HCT116 (cell line): ENCODE results near the gene LDLRAD4. TPM values are rescaled to one million over a fixed set of nuclear protein-coding genes. Genes with fewer than 3 reads are reported as not detected.

ENCODE experiments used
- ATAC-seq: fragments of 200-7000 bp; cut with Tn5 transposase; 2 replicates; pipeline ENCODE4 v1.9.1; 2020; ENCODE audit warnings: mild to moderate bottlenecking, moderate library complexity
- BruUV-seq: library from RNA; stranded (reverse); fragments of 400-500 nt; replicated peaks from 2 replicates; lab custom pipeline; 2021; lab: Mats Ljungman, UMichigan
- CTCF ChIA-PET: fragments of 300-600 bp; sonication (Branson Sonifier 250); formaldehyde crosslinking; loops from one replicate; lab custom pipeline; 2021; ENCODE audit warnings: antibody characterized with exemption; lab: Charles Lee
- POLR2A ChIA-PET: fragments of 300-600, 350-600 bp; sonication (Branson Sonifier 250); formaldehyde crosslinking; loops from one replicate; lab custom pipeline; 2021; ENCODE audit warnings: antibody characterized with exemption; lab: Charles Lee
- RAD21 ChIA-PET, 2 experiments: fragments of 300-600 bp; sonication (Branson Sonifier 250); formaldehyde crosslinking; loops; one replicate each; lab custom pipeline; 2023; ENCODE audit warnings: low total read pairs in 2 of 2; ENCODE audit not compliant: uncharacterized antibody in 2 of 2, unreplicated experiment in 2 of 2, low non-redundant PET in 1 of 2; lab: Charles Lee
- DNase-seq: peaks from one replicate; pipeline ENCODE4 v3.0.0-alpha.2; 2010; ENCODE audit warnings: low read depth, low spot score
- H2AFZ ChIP-seq: fragments of 200-600 bp; shearing (Covaris generic), sonication (generic); 2 replicates; pipeline ENCODE4 v1.6.1; 2017; ENCODE audit warnings: low read depth, mixed run types, mixed read lengths, antibody characterized with exemption, low read length; ENCODE audit not compliant: poor library complexity, severe bottlenecking
- H3K27ac ChIP-seq: 2 replicates; pipeline ENCODE4 v1.5.1; 2012; ENCODE audit warnings: low read depth, low read length
- H3K27me3 ChIP-seq: fragments of 200-600 bp; sonication (generic); 2 replicates; pipeline ENCODE4 v1.6.1; 2016; ENCODE audit warnings: mixed run types, low read length, mixed read lengths; ENCODE audit not compliant: insufficient read depth
- H3K36me3 ChIP-seq, 2 experiments: fragments of 200-500 bp in 1 of 2; fragments of 200-600 bp in 1 of 2; sonication (Bioruptor generic) in 1 of 2; sonication (generic) in 1 of 2; 2 replicates each; pipeline versions ENCODE4 v1.5.1 to v1.6.1; 2014 to 2016; ENCODE audit warnings: low read length in 2 of 2, inconsistent platforms in 1 of 2, mixed read lengths in 1 of 2, mixed run types in 1 of 2; ENCODE audit not compliant: insufficient read depth in 2 of 2, control insufficient read depth in 1 of 2
- H3K4me1 ChIP-seq, 2 experiments: fragments of 200-600 bp in 1 of 2; sonication (generic) in 1 of 2; 2 replicates each; pipeline versions ENCODE4 v1.5.1 to v1.6.1; 2012 to 2017; ENCODE audit warnings: low read length in 2 of 2, inconsistent platforms in 1 of 2, mild to moderate bottlenecking in 1 of 2, mixed read lengths in 1 of 2, mixed run types in 1 of 2, moderate library complexity in 1 of 2; ENCODE audit not compliant: insufficient read depth in 2 of 2, control insufficient read depth in 1 of 2
- H3K4me2 ChIP-seq: fragments of 200-600 bp; sonication (generic); 2 replicates; pipeline ENCODE4 v1.6.1; 2017; ENCODE audit warnings: mixed run types, low read length, mixed read lengths
- H3K4me3 ChIP-seq, 2 experiments: fragments of 200-600 bp in 1 of 2; sonication (generic) in 1 of 2; replicated peaks in 1 of 2; 2 replicates each; pipeline ENCODE4 v1.5.1; 2011 to 2016; ENCODE audit warnings: low read length in 2 of 2, control low read depth in 1 of 2, low read depth in 1 of 2, mild to moderate bottlenecking in 1 of 2, mixed read lengths in 1 of 2, mixed run types in 1 of 2
- H3K79me2 ChIP-seq: fragments of 200-600 bp; sonication (generic); 2 replicates; pipeline ENCODE4 v1.6.1; 2017; ENCODE audit warnings: mild to moderate bottlenecking, mixed run types, low read length, moderate library complexity, mixed read lengths; ENCODE audit not compliant: insufficient read depth
- H3K9ac ChIP-seq: fragments of 200-600 bp; sonication (generic); 2 replicates; pipeline ENCODE4 v1.6.1; 2016; ENCODE audit warnings: low read length, mixed read lengths
- H3K9me2 ChIP-seq: fragments of 200-600 bp; sonication (generic), shearing (Covaris generic); 2 replicates; pipeline ENCODE4 v1.6.1; 2017; ENCODE audit warnings: mixed run types, mild to moderate bottlenecking, moderate library complexity; ENCODE audit not compliant: insufficient read depth
- H3K9me3 ChIP-seq, 2 experiments: fragments of 200-500 bp in 1 of 2; fragments of 200-600 bp in 1 of 2; sonication (Bioruptor generic) in 1 of 2; sonication (generic) in 1 of 2; 2 replicates each; pipeline ENCODE4 v1.6.1; 2014 to 2017; ENCODE audit warnings: low read length in 2 of 2, mixed read lengths in 2 of 2, inconsistent platforms in 1 of 2, low read depth in 1 of 2, mild to moderate bottlenecking in 1 of 2, mixed run types in 1 of 2, moderate library complexity in 1 of 2; ENCODE audit not compliant: control insufficient read depth in 1 of 2, insufficient read depth in 1 of 2
- H4K20me1 ChIP-seq: fragments of 200-600 bp; sonication (generic), shearing (Covaris generic); 2 replicates; pipeline ENCODE4 v1.6.1; 2017; ENCODE audit warnings: mixed run types, mild to moderate bottlenecking, moderate library complexity; ENCODE audit not compliant: insufficient read depth
- ELF1 ChIP-seq: IDR thresholded peaks from 2 replicates; pipeline ENCODE4 v1.6.1; 2012; ENCODE audit warnings: low read depth, borderline replicate concordance
- FOSL1 ChIP-seq: IDR thresholded peaks from 2 replicates; pipeline ENCODE4 v1.6.1; 2012; ENCODE audit warnings: low read depth
- POLR2AphosphoS5 ChIP-seq: IDR thresholded peaks from 2 replicates; pipeline ENCODE4 v1.6.1; 2011; ENCODE audit warnings: mild to moderate bottlenecking, low read depth, low read length, moderate library complexity
- RAD21 ChIP-seq: IDR thresholded peaks from 2 replicates; pipeline ENCODE4 v1.6.1; 2012; ENCODE audit warnings: low read depth, mild to moderate bottlenecking
- SIN3A ChIP-seq: IDR thresholded peaks from 2 replicates; pipeline ENCODE4 v1.6.1; 2012; ENCODE audit warnings: low read depth
- TCF7L2 ChIP-seq: IDR thresholded peaks from 2 replicates; pipeline ENCODE4 v1.7.0; 2011; ENCODE audit warnings: borderline replicate concordance, inconsistent platforms; ENCODE audit not compliant: insufficient read depth, insufficient read length; ENCODE audit errors: extremely low read depth
- YY1 ChIP-seq: IDR thresholded peaks from 2 replicates; pipeline ENCODE4 v1.6.1; 2011; ENCODE audit warnings: low read length, low read depth, moderate library complexity, mild to moderate bottlenecking; ENCODE audit not compliant: insufficient replicate concordance; ENCODE audit errors: extremely low read depth
- ZFX ChIP-seq: fragments of 450-650 bp; IDR thresholded peaks from 2 replicates; pipeline ENCODE4 v1.6.1; 2017
- ZNF274 ChIP-seq: fragments of 200-500 bp; sonication (Bioruptor generic); IDR thresholded peaks from 2 replicates; pipeline ENCODE4 v1.6.1; 2014; ENCODE audit warnings: mild to moderate bottlenecking, low read depth, low read length, inconsistent platforms
- intact Hi-C: fragments of 100-400 bp; cut with micrococcal nuclease; formaldehyde crosslinking; loops from 2 replicates; pipeline ENCODE4 v1.10.0; 2022
- total RNA-seq: library from RNA; stranded (reverse); gene quantifications from one replicate; pipeline ENCODE4 v1.2.1, GENCODE V29; 2021; ENCODE audit not compliant: unreplicated experiment
- TF ChIP-seq, protein P1 (sequence below), 3 experiments: fragments of 200-600 bp in 1 of 3; sonication (generic) in 1 of 3; IDR thresholded peaks in 2 of 3; conservative IDR thresholded peaks in 1 of 3; 2 replicates each; pipeline ENCODE4 v1.5.1; 2012 to 2017; ENCODE audit warnings: low read depth in 2 of 3, low read length in 2 of 3, antibody characterized with exemption in 1 of 3, borderline replicate concordance in 1 of 3, control low read depth in 1 of 3, mild to moderate bottlenecking in 1 of 3, mixed read lengths in 1 of 3, mixed run types in 1 of 3, moderate library complexity in 1 of 3; ENCODE audit not compliant: insufficient read depth in 1 of 3
- TF ChIP-seq, protein P2 (sequence below): IDR thresholded peaks from 2 replicates; pipeline ENCODE4 v1.6.1; 2012
- TF ChIP-seq, protein P3 (sequence below): IDR thresholded peaks from 2 replicates; pipeline ENCODE4 v1.6.1; 2011; ENCODE audit warnings: mild to moderate bottlenecking, low read length, moderate library complexity; ENCODE audit not compliant: insufficient replicate concordance; ENCODE audit errors: extremely low read depth

Gene LDLRAD4
- total RNA-seq, 1 experiment from 2014 or later = 1.2 TPM

DNA sequence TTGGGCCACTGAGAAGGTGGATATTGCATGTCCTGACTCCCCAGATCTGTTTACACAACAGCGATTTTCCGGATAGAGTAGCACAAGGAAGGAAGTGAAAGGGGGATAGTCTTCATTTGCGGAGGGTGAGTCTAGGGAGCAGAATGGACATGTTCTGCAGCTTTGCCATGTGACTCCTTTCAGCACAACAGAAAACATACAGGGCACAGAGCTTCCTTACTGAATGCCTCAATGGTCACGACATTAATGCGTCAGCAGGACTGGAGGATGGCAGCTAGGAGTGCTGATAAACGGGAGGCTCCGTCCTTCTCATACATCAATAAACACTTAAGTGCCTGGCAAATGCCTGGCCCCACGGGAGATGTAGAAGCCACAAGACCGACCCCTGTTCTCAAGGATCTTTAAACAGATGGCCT is 344.8 kb downstream of the LDLRAD4 start:
- Histone ChIP-seq H3K9ac (no peak overlapping the region), H3K4me1 (no peaks in the 10 kb centered on the region), H2AFZ (no peak overlapping the region), H3K36me3 (no peaks in the 10 kb centered on the region), H3K4me2 (no peak overlapping the region), H3K27me3 (peaks cover 3% of the 10 kb centered on the region; the same call in 1 of the 2 replicates), H3K9me3 (no peaks in the 10 kb centered on the region), H3K27ac (no peak overlapping the region), H4K20me1 (no peaks in the 10 kb centered on the region), H3K9me2 (no peaks in the 10 kb centered on the region), H3K79me2 (no peaks in the 10 kb centered on the region), H3K4me3 (no peak overlapping the region)
- intact Hi-C loops = no loop called here
- ATAC-seq = no peak
- TF ChIP-seq ZNF274 (no peak), RAD21 (no peak), SIN3A (no peak), YY1 (no peak), FOSL1 (no peak), TCF7L2 (no peak), ELF1 (no peak), POLR2AphosphoS5 (no peak), ZFX (no peak)
- TF ChIP-seq, protein P1, sequence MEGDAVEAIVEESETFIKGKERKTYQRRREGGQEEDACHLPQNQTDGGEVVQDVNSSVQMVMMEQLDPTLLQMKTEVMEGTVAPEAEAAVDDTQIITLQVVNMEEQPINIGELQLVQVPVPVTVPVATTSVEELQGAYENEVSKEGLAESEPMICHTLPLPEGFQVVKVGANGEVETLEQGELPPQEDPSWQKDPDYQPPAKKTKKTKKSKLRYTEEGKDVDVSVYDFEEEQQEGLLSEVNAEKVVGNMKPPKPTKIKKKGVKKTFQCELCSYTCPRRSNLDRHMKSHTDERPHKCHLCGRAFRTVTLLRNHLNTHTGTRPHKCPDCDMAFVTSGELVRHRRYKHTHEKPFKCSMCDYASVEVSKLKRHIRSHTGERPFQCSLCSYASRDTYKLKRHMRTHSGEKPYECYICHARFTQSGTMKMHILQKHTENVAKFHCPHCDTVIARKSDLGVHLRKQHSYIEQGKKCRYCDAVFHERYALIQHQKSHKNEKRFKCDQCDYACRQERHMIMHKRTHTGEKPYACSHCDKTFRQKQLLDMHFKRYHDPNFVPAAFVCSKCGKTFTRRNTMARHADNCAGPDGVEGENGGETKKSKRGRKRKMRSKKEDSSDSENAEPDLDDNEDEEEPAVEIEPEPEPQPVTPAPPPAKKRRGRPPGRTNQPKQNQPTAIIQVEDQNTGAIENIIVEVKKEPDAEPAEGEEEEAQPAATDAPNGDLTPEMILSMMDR (IDR thresholded peaks at IDR 0.05 in 2 of 3, conservative IDR thresholded peaks at IDR 0.05 in 1 of 3; ENCODE audit: borderline replicate concordance in 1 of 3, insufficient read depth in 1 of 3, low read depth in 2 of 3, low read length in 2 of 3) = no peak
- TF ChIP-seq, protein P2, sequence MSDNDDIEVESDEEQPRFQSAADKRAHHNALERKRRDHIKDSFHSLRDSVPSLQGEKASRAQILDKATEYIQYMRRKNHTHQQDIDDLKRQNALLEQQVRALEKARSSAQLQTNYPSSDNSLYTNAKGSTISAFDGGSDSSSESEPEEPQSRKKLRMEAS = no peak
- TF ChIP-seq, protein P3, sequence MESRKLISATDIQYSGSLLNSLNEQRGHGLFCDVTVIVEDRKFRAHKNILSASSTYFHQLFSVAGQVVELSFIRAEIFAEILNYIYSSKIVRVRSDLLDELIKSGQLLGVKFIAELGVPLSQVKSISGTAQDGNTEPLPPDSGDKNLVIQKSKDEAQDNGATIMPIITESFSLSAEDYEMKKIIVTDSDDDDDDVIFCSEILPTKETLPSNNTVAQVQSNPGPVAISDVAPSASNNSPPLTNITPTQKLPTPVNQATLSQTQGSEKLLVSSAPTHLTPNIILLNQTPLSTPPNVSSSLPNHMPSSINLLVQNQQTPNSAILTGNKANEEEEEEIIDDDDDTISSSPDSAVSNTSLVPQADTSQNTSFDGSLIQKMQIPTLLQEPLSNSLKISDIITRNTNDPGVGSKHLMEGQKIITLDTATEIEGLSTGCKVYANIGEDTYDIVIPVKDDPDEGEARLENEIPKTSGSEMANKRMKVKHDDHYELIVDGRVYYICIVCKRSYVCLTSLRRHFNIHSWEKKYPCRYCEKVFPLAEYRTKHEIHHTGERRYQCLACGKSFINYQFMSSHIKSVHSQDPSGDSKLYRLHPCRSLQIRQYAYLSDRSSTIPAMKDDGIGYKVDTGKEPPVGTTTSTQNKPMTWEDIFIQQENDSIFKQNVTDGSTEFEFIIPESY = no peak
- CTCF ChIA-PET = no interaction called here
- POLR2A ChIA-PET = no interaction called here
- RAD21 ChIA-PET = no interaction called here
- DNase-seq = no peak
- BruUV-seq = no TSS peak
